Mucosa of gallbladder (tissue), 1 donor: Measurements from ENCODE around the gene CEP131. TPM values are rescaled to one million over a fixed set of nuclear protein-coding genes. Genes with fewer than 3 reads are reported as not detected.

Experiments
- DNase-seq: peaks from one replicate; pipeline ENCODE4 v3.0.0-alpha.2; 2020; ENCODE audit warnings: low spot score
- total RNA-seq: library from RNA; stranded (reverse); gene quantifications from one replicate; pipeline ENCODE4 v1.2.1, GENCODE V29; 2021
- donor health status: DM: no; HTN: no; CAD: no.

Gene CEP131
- total RNA-seq, 1 donor from 2014 or later = 12.7 TPM

GRCh38 chr17:81199482-81199830, 23.3 kb downstream of the CEP131 start:
- DNase-seq = no peak

GRCh38 chr17:81198826-81199481, 23.8 kb downstream of the CEP131 start:
- no peak for DNase-seq

GRCh38 chr17:81197831-81198490, 24.8 kb downstream of the CEP131 start:
- no peak for DNase-seq

- no peak for DNase-seq
Observed at GRCh38 chr17:81197409-81197795, 25.4 kb downstream of the CEP131 start.

GRCh38 chr17:81196505-81197408, 26.0 kb downstream of the CEP131 start:
- DNase-seq = no peak

GRCh38 chr17:81195941-81196495, 26.7 kb downstream of the CEP131 start:
- no peak for DNase-seq

- no peak for DNase-seq
Observed at GRCh38 chr17:81194941-81195901, 27.5 kb downstream of the CEP131 start.

GRCh38 chr17:81194225-81194760, 28.5 kb downstream of the CEP131 start:
- DNase-seq = no peak

GRCh38 chr17:81193470-81194224, 29.1 kb downstream of the CEP131 start:
- no peak for DNase-seq

GRCh38 chr17:81193051-81193410, 29.7 kb downstream of the CEP131 start:
- DNase-seq = no peak

- no peak for DNase-seq
Observed at GRCh38 chr17:81192386-81193050, 30.2 kb downstream of the CEP131 start.

- DNase-seq = no peak
Observed at GRCh38 chr17:81191646-81192045, 31.1 kb downstream of the CEP131 start.

- no peak for DNase-seq
Observed at GRCh38 chr17:81191116-81191515, 31.6 kb downstream of the CEP131 start.

GRCh38 chr17:81190591-81190990, 32.2 kb downstream of the CEP131 start:
- DNase-seq = no peak

- DNase-seq = no peak
Observed at GRCh38 chr17:81189670-81190530, 32.9 kb downstream of the CEP131 start.

- DNase-seq = no peak
Observed at GRCh38 chr17:81189016-81189415, 33.7 kb downstream of the CEP131 start.

GRCh38 chr17:81188491-81188840, 34.3 kb downstream of the CEP131 start:
- no peak for DNase-seq

- no peak for DNase-seq
Observed at GRCh38 chr17:81187586-81188490, 34.9 kb downstream of the CEP131 start.
